Measurements from ENCODE around the gene FKBP5. TPM values are rescaled to one million over a fixed set of nuclear protein-coding genes. Genes with fewer than 3 reads are reported as not detected.
"Not testable (repeated sequence)": the region's sequence is repeated elsewhere in the genome, so short reads cannot be mapped to it uniquely, and the experiment has no call there.

The FKBP5 gene
- total RNA-seq, 2 donors from 2014 or later, result 101 to 117 TPM

DNA sequence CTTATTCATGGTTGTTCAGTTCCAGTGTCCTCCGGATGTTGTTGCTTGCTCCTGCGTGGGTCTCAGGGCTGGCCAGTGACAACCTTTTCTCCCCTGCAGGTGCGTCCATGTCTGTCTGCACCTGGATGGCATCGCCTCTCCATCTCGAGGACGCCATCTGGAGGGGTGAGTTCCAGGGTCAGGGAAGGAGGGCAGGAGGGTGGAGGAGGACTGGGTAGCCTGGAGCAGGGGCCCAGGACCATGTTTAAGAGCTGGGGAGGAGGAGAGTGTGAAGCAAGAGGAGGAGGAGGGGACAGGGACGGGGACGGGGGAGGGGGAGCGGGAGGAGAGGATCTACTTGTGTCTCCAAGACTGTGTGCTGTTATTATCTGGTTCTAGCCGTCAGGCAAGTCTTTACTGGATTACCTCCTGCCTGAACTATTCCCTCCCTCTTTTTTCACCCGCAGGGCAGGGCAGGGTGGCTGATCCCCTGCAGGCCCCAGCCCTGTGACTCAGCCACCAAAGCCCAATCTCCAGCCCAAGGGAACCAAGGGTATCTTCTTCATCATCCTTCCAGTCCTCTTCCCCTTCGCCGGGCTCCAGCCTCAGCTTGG lies 143.8 kb downstream of the FKBP5 start:
- DNase-seq (no peak), ATAC-seq (no peak)
- intact Hi-C loops (cut with DNase I), result no loop called here

DNA sequence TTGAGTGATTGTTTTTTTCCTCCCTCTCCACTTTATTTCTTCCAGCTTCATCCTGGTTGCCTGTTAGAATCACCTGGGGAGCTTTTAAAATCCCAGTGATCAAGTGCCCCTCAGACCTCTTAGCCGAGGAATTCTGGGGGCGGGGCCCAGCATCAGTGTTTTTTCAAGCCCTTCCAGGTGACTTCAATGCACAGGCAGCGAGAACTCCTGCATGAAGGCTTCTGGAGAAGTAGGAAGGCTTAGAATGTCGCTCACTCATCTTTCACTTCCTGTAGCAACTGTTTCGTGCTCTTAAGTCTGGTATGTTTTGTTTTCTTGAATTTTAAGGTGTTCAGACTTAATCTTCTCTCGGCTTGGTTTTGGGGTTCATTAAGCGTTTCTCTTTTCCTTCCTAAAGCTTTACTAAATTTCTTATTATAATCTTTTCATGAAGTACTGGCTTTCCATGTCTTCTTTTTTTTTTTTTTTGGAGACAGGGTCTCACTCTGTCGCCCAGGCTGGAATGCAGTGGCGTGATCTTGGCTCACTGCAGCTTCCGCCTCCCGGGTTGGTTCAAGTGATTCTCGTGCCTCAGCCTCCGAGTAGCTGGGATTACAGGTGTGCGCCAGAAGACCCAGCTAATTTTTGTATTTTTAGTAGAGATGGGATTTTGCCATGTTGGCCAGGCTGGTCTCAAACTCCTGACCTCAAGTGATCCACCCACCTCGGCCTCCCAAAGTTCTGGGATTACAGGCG lies 145.1 kb downstream of the FKBP5 start:
- DNase-seq (no peak), ATAC-seq (no peak)
- intact Hi-C loops (cut with DNase I), result no loop called here

- DNase-seq (no peak), ATAC-seq (no peak)
- intact Hi-C loops (cut with DNase I), result no loop called here
Observed at GRCh38 chr6:35541836-35542235, 146.9 kb downstream of the FKBP5 start.

GRCh38 chr6:35539223-35539622 lies 149.5 kb downstream of the FKBP5 start:
- intact Hi-C loops (cut with DNase I), result no loop called here
- ATAC-seq (no peak), DNase-seq (no peak)

- ATAC-seq; DNase-seq; intact Hi-C loops (cut with DNase I): not testable (repeated sequence)
Observed at GRCh38 chr6:35535847-35536246, 152.9 kb downstream of the FKBP5 start.

DNA sequence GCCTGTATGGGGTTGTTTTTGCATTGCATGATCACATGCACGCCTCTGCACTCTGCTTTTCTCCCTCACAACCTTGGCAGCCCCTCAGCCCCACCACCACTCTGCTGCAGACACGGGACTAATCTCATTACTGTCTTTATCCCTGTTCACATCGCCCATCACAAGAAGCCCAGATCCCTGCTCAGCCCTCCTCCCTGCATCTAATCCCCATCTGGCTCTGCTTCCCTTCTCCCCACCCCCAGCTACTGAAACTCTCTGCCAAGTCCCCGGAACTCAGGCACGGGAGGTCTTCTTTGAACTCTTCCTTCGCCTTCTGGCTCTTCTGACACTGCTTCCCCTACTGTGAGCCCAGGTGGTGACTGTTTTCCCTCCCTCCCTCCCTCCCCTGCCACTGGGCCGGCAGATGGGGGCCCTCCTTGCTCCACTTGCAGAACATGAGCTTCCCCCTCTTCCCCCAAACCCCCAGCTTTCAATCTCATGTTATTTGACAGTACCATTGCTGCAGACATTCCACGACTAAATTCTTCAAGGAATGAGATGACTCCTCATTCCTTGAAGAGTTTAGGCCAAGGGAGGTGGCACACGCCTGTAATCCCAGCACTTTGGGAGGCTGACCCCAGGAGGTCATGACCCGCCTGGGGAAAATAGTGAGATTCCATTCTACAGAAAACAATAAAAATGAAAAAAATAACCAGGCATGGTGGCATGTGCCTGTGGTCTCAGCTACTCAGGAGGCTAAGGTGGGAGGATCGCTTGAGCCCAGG lies 154.1 kb downstream of the FKBP5 start:
- intact Hi-C loops (cut with DNase I), result no loop called here
- ATAC-seq (no peak), DNase-seq (no peak)

DNA sequence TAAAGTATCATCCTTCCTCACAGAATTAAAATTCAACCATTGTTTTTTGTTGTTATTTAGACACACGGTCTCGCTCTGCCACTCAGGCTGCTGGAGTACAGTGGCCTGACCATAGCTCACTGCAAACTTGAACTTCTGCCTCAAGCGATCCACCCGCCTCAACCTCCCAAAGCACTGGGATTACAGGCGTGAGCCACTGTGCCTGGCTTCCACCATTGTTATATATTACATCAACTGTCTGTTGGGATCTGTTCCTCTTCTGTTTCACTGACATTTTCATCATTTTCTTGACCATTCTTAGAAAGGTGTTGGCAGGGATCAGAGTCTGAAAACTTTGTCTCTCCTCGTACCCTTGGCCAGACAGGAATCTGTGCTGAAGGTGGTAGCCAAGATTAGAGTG lies 154.7 kb downstream of the FKBP5 start:
- no peak for ATAC-seq
- no peak for DNase-seq
- intact Hi-C loops (cut with DNase I), result no loop called here

DNA sequence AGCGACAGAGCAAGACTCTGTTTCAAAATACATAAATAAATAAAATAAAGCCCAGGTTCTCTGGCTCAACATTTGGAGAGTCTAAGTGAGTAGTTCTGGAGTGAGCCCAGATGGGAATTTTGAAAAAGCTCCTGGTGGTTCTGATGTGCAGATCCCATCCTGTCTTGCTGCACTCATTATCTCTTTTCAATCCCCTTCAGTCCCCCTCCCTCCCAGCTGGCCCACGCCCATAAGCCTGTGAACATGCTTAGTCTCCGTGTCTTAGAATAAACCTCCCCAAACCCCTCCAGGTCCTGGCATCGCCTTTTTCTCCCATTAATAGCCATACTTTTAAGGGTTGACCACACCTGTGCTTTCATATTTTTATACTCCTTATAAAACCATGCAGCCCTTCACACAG lies 156.6 kb downstream of the FKBP5 start:
- ATAC-seq, result no peak
- intact Hi-C loops (cut with DNase I), result no loop called here

GRCh38 chr6:35524380-35525020 lies 164.2 kb downstream of the FKBP5 start:
- intact Hi-C loops (cut with DNase I), result loop anchor here in 1 of 2 donors (10.0 kb wide), 1 partner anchor 60 kb away; no protein-coding TSS in a partner anchor
- no peak for ATAC-seq
- DNase-seq, result no peak

More for the DNA sequence above, 156.6 kb downstream of the FKBP5 start:
- DNase-seq, result no peak

Small RNA genes within 50 kb of the gene (microRNA-seq; reads per million reads assigned to microRNA genes)
- 1.6 to 2.2 reads per million in 2 donors for gene MIR5690

Other genes starting within 250 kb of the FKBP5 start
- 1 to 10 TPM; 1.8 to 3.7 TPM for gene FANCE, start 236.6 kb downstream of the FKBP5 start, total RNA-seq
- gene RPL10A, start 220.5 kb downstream of the FKBP5 start, total RNA-seq, result 100 to 1,000 TPM; 691 to 715 TPM
- gene TEAD3, start 191.8 kb downstream of the FKBP5 start, total RNA-seq, result 10 to 100 TPM; 22.4 to 39.6 TPM
- gene TULP1, start 176.0 kb downstream of the FKBP5 start, total RNA-seq, result under 1 TPM in 1 of 2 donors, not detected in 1; 0.32 TPM
- gene ARMC12, start 48.1 kb upstream of the FKBP5 start, total RNA-seq, result under 1 TPM; 0.21 to 0.29 TPM
- not detected for gene CLPSL2, start 87.7 kb upstream of the FKBP5 start, total RNA-seq
- gene CLPSL1, start 92.1 kb upstream of the FKBP5 start, total RNA-seq, result not detected
- not detected for gene CLPS, start 108.4 kb upstream of the FKBP5 start, total RNA-seq
- gene LHFPL5, start 116.4 kb upstream of the FKBP5 start, total RNA-seq, result not detected
- 10 to 100 TPM; 19.2 to 23.1 TPM for gene SRPK1, start 232.2 kb upstream of the FKBP5 start, total RNA-seq